Activated CD4-positive, alpha-beta T cell treated with anti-CD3 and anti-CD28 coated beads for 48 hours (primary cell): ENCODE data around the gene HIRIP3.

Experiments used
- DNase-seq: peaks from one replicate; pipeline ENCODE4 v3.0.0-alpha.2; 2020

HIRIP3 gene

GRCh38 chr16:29958756-29959155, 36.7 kb downstream of the HIRIP3 start:
- no peak for DNase-seq

DNA sequence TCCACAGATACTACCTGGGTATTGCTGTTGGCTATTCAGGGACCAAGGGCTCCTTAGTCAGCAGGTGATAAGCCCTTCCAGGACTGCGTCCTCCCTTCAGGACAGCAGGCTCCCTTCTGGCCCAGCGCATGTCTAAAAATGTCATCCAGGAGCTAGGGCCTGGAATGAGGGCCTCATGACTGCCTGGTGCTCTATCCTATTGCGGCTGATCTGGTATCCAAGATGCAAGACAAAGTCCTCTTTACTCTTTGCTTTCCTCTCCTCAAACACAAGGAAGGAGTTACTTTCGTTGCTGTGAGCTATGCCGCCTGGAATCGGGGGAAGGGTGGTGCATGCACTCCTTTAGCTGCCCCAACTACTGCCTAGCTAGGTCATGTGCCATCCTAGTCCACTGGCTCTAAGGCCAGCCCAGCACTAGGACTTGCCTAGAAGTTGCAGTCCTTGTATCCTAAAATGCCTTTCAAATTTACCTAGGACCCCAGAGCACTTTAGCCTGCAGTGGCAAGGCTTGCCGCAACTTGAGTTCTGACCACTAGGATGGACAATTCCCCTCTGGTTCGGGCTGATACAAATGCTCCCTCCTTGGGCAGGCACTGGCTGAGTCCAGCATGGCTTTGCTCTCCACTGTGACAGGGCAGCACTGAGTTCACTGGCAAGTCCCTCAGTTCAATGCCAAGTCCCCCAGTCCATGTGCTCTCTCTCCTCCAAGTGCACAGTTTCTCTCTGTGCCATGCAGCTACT, 43.6 kb downstream of the HIRIP3 start:
- DNase-seq = no peak

GRCh38 chr16:29950806-29951461, 44.5 kb downstream of the HIRIP3 start:
- DNase-seq = no peak

DNA sequence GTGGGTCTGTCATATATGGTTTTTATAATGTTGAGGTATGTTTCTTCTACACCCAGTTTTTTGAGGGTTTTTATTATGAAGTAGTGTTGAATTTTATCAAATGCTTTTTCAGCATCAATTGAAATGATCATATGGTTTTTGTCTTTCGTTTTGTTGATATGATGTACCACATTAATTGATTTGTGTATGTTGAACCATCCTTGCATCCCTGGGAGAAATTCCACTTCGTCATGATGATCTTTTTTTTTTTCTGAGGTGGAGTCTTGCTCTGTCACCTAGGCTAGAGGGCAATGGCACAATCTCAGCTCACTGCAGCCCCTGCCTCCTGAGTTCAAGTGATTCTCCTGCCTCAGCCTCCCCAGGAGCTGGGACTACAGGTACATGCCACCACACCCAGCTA, 47.5 kb downstream of the HIRIP3 start:
- DNase-seq = no peak

- DNase-seq = no peak
Observed at GRCh38 chr16:29943846-29944799, 51.3 kb downstream of the HIRIP3 start.
